SIG-M5 treated with dmso at 0.1 percent for 504 hours (cell line): Measurements from ENCODE around the gene ANKS3.

Experiments used
- DNase-seq: peaks from one replicate; lab custom pipeline; 2025; ENCODE audit not compliant: unreplicated experiment; lab: John Stamatoyannopoulos, UW

The ANKS3 gene

DNA sequence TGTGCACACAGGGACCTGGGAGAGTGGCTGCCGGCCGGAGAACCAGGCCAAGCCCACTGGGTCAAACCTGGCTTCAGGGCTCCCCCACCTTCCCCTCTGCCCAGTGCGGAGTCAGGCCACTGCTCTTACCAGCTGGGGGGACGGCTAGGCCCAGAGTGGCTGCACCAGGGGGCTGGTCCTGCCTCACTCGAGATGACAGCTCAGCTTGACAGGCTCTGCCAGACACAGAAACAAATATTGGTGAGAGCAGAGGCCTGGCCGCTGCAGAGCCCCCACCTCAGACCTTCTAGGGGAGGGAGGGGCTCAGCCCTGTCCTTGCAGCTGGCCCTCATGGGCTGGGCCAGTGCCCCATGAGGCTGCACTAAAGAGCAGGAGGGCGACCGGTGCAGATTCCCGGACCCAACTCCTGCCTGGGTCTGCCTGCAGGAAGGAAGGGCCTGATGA is 36.2 kb downstream of the ANKS3 start:
- no peak for DNase-seq

DNA sequence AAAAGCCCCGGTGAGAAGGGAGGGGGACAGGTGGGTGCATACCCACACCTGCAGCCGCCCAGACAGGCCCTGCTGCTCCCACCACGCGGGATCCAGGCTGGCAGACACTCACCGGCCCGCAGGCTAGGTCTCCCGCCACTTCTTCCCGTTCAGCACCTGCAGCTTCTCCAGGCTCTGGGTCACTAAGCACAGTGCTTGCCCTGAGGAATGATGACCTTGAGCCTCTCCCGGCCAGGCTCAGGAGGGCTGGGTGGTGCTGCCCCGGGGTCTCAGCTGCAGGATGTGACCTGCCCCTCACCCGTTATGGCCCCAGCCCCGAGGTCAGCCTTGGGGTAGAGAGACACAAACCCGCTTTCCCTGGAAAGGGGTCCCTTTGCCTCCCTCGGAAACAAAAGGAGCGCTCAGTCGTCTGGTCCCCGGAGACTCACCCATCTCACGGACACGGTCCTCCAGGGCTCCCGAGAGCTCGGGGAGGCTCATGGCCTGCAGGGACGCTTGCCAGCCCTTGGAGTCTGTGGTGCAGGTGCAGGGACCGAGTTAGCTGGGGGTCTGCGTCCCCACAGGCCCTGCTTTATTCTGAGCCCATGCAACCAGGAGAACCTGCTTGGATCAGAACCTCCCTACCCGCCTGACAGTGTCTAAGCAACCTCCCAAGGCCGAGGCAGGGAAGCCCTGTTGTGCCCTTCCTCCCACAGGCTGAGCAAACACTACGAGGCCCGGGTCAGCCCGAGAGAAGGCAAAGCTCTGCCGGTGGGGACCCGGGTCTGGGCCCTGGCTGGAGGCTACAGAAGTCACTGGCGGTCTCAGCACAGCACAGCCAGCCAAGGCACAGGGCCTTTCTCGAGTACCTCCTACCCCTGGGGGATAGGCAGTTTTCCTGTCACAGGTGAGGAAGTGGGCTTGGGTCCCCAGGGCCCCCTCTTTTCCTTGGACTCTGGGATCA is 36.9 kb downstream of the ANKS3 start:
- no peak for DNase-seq

DNA sequence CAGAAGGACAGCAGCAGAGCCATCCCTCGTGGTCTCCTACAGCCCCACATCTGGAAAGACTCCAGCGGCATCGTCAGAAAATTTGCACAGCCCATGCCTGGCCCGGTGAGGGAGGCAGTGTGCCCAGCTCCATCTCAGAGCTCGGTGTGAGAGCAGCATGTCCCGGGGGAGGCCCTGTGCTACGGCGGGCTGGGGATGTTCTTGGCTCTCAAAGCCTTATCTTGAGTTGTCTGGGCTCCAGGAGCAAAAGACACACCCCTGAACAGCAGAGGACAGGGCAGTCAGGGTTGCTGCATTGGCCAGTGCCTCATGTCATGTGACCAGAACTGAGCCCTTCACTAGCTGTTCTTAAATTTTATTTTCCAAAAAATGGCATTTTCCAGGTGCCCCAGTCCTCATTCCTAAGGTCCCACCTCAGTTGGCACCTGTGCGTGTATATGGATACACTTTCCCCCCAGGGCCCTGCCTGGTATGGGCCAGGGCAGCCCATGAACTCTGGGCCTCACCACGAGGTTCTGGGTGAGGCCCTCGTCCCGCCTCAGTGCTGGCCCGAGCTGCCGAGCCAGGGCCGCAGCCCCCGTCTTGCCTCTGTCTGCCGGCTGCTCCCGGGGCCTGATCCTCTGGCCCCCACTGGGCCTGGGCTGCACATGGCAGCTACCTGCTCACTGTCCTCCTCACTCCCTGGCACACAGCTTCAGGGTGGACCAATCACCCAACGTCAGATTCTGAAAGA is 37.7 kb downstream of the ANKS3 start:
- DNase-seq = no peak

DNA sequence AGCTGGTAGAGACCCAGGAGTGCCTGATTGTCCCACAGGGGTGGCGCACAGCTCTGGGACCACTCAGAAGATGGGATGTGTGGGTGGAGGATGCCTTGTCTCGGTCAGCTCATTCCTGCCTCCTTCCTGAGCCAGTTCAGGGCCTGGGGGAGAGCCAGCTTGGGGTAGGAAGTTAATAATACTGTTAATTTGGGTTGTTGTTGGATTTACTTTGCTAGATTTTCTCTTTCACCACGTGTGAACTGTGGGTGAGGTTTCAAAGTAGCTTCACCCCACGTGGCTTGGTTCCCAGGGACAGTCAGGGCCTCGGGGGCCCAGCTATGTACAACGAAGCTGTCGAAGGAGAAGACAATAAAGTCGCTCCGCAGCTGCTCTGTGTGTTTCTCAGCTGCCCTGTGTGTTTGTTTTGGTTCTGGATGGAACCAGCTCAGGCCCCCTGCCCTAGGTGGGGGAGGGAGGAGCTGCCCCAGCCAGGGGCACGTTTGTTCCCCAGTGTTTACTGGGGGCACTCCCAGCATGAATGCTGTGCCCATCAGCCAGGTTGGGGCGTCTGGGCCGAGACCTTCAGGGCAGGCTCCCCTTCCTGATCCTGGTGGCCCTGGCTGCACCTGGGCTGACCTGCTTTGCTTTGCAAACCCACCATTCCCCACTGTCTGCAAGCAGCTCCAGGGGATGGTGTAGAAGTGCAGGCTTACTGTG is 38.4 kb downstream of the ANKS3 start:
- DNase-seq = no peak

DNA sequence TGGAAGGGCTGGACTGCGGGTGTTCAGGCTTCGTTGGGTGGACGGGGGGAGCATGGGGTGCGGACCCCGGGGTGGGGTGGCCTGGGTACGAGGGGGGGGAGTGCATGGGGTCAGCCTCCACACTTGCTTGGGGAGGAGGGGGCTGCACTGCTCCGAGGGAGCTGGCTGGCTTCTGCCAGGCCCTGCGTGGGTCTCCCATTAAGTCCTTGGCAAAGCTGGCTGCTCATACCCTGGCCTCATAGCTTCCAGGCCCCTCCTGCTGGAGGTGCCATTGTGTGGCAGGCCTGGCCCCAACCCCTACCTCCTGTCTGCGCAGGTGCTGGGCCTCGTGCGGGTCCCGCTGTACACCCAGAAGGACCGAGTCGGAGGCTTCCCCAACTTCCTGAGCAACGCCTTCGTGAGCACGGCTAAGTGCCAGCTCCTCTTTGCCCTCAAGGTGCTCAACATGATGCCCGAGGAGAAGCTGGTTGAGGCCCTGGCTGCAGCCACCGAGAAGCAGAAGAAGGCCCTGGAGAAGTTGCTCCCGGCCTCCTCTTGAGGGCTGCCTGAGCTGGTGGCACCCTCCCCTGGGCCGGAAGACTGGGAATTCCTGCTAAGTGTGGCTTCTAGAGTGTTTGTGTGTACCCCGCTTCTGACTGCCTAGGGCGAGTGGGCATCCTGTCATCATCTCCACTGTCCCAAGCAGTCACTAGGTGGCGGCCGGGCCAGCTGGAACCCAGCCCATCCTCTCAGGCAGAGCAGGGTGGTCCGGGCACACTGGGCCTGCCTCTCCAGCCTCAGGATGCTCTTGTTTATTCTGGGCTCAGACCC is 39.2 kb downstream of the ANKS3 start:
- DNase-seq = no peak

DNA sequence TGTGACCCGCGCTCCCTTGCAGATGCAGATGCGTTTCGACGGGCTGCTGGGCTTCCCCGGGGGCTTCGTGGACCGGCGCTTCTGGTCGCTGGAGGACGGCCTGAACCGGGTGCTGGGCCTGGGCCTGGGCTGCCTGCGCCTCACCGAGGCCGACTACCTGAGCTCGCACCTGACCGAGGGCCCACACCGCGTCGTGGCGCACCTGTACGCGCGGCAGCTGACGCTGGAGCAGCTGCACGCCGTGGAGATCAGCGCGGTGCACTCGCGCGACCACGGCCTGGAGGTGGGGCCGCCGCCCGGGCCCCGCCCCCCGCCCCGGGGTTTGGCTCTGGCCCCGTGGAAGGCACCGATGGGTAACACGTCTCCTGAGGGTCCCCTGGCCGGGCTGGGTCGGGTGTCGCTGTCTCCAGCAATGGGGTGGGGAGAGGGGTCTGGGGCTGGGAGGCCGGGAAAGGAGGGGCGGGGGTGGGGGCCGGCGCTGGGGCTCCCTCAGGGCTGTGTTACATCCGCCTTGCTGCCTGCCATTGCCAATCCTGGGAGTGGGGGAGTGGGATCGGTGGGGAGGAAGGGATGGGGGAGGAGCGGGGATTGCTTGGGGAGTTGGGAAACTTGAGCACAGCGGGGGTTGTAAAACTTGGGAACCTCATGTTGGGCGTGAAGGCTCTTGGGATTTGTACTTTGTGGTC is 40.0 kb downstream of the ANKS3 start:
- DNase-seq = no peak

DNA sequence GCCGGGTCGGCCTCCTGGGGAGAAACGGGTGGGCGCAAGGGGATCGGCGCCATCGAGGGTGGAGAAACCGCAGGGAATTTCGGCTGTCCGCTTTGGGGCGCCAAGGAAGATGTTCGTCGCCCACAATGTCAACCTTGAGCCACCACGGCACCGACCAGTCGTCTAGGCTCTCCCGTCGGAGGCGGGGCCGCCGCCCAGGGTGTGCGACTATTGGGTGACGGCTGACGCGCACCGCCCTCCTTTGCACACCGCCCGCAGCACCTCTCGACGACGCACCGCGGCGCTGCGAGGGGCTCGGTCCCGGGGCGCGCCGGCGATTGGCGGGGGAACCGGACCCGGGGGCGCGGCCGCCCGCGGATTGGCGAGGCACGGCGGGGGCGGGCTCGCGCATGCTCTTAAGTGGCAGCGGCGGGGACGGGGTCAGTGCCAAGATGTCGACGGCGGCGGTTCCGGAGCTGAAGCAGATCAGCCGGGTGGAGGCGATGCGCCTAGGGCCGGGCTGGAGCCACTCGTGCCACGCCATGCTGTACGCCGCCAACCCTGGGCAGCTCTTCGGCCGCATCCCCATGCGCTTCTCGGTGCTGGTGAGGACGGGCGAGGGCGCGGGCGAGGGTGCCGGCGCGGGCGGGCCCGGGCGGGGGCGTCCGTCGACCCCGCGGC is 40.6 kb downstream of the ANKS3 start, which contains the start of gene NUDT16L1:
NUDT16L1 (plus strand) TSS at position 267 of the 660 bp plus-strand sequence; CDS start at position 432, 165 bp downstream.
- DNase-seq = peak; percentile 88

DNA sequence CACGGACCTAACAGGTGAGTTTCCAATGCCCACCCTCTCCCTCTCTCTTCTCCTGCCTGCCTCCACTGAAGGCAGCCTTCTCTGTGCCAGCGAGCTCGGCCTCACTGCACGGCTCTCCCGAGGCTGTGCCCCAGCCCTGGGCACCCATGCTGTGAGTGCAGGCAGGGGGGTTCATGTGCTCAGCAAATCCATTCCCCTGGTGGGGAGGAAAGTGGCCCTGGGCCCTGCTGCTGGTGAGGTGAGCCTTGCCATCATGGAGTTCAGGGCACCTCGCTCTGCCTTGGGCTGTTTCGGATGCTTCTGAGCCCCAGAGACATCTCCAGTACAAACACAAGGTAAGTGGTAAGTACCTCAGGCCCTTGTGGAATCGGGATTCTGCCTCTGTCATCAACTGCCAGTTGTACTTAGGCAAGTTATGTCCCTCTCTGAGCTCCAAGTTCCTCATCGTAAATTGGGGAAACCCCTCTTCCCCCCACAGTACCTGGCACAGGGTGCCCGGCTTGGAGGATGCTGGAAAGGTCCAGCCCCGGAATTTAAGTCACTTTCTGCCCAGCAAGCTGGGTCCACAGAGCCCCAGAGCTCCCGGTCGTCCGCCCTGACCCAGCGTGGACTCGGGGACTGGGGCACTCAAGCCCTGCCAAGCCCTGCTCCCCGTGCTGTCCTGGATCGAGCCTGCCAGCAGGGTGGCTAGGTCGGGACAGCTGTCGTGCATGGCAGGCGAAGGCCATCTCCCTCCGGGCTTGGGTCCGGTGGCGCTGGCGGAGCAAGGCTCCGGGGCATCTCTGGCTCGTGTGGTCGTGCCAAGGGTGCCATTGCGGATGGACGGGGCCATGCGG is 41.4 kb downstream of the ANKS3 start:
- DNase-seq = peak; percentile 60

DNA sequence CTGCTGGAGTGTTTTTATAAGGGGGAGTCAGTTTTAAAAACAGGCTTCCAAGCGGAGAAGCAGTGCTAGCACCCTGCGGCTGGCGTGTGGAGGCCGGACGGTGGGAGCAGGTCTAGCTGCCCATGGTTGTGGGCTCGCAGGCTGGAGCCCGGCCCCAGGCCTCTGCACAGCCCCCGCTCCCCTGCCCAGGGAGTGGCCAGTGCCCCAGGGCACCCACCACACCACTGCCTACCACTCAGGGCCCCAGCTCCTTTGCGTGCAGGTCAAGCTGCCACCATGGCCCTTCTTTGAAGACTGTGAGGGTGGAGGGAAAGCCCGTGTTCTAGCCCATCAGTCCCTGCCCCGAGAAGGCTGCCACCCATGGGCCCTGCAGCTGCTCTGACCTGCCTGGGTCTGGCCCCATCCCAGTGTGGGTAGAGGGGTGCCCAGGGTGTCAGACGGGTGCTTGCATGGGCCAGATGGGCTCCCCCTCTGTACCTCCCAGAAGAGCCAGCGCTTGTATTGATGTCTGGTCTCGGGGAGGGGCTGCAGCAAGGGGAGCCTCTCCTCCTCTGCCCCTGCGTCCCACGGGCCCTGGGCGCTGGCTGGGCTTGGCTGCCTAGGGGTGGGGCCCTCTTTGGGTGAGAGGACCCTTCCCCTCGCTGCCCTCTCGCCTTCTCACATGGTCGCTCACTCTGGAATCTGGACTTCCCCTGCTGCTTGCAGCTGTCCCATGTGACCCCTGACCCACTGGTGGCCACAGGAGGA is 42.2 kb downstream of the ANKS3 start:
- no peak for DNase-seq

DNA sequence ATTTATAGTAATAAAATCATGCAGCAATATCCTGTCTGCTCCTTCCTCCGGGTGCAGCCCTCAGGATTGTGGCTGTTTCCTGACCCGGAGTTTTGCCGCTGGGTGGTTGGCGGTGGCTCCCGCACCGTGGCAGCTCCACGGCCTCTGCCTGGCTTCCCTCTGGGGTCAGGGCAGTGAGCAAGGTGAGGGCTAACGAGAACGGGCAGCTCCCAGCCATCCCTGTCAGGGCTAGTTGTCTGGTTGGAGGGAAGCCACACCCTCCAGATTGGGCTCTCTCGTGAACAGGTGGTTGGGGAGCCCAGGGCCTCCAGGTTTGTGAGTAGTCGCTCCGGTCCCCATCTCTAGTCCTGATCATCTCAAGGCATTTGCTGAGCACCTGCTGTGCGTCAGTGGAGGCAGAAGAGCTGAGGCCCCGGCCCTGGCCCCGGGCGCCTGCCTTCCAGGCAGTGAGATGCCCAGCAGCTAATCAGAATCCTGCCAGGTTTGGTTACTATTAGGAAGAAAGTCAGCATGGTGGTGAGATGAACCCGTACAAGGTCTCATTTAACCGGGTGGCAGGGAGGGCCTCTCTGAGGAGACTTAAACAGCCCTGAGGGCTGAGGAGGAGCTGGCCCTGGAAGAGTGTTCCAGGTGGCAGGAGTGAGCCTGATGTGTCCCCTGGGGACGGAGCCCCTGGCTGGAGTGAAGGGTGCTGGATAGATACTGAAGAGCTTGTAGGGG is 43.0 kb downstream of the ANKS3 start:
- peak; percentile 66 for DNase-seq

DNA sequence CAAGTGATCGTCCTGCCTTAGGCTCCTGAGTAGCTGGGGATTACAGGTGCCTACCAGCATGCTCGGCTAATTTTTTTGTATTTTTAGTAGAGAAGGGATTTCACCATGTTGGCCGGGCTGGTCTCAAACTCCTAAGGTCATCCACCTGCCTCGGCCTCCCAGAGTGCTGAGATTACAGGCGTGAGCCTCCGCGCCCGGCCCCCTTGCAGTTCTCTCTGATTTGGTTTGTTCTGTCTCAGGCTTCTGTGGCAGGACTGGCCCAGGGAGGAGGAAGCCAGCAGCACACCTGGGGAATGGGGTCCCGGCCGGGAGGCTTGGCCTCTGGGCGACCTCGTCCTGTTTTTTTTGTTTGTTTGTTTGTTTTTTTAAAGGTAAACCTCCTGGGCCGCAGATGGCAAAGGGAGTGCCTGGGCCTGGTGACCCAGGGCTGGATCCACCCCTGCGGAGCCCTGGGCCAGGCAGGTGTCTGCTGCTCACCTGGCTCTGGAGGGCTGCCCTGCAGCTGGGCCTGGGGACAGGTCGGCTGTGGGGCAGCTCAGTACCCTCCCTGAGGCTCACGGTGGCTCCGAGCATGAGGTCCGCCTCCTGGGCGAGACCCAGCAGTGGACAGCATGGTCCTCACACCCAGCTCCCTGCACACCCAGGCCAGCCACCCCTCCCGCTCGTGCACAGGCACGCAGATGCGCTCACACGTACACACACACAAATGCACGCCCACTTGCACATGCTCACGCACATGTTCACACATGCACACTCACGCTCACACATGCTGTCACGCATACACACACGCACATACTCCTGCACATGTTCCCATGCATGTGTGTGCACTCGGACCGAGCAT is 44.0 kb downstream of the ANKS3 start:
- no peak for DNase-seq

DNA sequence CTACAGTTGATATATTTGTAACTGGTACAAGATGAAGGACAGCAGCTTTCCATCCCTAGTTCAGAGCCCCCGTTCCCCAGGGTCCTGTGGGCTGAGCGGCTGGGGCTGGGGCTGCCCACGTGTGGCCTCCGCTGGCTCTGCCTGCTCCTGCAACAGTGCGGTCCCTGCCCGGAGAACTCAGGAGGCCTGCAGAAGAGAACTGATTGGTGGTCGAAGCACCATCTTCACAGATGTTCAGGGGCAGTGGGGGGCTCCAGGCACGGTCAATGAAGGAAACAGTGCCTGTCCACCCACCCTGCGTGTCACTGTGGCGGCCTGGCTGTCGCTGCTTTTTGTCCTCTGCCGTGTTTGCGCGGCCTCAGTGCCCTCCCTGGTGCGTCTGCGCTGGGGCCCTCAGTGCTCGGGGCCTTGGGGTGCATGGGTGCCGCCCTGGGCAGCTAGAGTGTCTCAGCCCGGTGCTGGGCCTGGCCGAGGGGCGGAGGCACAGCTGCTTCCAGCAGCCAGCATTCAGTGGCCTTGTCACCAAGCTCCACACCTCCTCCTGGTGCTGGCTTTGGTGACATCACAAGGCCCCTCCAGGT is 44.9 kb downstream of the ANKS3 start:
- no peak for DNase-seq

DNA sequence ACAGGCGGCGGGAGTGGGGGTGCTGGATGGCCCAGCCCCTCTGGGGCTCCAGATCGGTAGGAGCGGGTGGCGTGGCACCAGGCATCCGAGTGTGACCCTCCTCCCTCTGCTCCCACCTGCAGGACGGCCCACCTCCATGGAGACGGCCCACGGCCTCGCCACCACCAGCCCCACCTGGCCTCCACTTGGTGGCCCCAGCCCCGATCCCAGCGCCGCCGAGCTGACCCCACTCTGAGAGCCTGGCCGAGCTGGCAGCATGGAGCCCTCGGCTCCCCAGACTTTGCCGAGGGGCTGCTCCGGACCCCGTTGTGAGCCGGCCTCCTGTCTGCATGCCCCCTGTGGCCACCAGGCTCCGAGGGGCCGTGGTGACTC is 45.4 kb downstream of the ANKS3 start:
- no peak for DNase-seq

DNA sequence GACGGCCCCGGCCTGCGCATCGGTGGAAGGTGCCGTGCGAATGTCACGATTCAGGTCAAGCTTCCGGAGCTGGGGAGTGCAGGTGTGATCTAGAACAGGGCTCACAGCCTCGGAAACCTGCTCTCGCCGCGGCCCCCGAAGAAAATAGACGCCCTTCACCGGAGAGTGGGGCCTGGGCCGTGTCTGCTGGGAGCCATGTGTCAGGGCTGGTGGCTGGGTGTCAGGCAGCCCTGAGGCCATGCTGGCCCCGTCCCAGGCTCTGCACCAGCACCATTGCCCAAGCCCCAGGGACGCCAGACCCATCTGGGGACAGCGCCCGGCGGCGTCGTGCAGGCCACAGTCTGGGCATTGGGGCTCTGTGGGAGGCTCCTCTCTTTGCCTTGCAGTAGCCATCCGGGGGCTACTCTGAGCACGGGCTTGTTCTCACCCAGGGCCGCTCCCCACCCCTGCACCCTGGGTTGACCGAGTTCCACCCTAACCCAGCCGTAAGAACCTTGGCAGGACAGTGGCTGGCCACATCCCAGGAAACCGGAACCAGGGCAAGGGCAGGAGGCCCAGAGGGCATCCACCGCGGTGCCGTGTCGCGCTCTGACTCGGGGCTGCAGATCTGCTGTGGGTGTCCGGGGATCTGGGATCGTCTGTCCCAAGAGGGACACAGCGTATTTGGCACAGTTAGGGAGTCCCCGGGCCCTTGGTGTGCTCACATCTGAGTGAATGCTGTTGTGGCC is 46.0 kb downstream of the ANKS3 start:
- DNase-seq = no peak

DNA sequence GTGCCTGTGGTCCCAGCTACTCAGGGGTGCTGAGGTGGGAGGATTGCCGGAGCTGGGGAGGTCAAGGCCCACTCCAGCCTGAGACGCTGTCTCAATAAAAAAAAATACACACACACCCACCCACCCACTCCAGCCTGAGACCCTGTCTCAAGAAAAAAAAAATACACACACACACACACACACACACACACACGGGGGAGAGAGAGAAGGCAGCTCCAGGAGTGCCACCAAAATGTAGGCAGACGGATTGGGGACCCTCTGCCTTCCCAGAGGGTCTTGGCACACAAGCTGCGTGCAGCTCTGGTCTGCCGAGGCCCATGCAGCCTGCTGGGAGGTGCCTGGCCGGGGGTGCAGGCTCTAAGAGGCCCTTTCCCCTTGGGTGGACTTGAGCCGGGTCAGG is 46.7 kb downstream of the ANKS3 start:
- no peak for DNase-seq
